Fibroblast of mammary gland (primary cell): ENCODE data around the gene ZDHHC11.

Source experiments
- DNase-seq: peaks from one replicate; pipeline ENCODE4 v3.0.0-alpha.2; 2010; ENCODE audit warnings: low read depth
- H3K4me3 ChIP-seq: 2 replicates; pipeline ENCODE4 v1.5.1; 2011; ENCODE audit warnings: low read depth, mild to moderate bottlenecking, low read length, moderate library complexity; ENCODE audit not compliant: control insufficient read depth
- TF ChIP-seq, protein P1 (sequence below): conservative IDR thresholded peaks from 2 replicates; pipeline ENCODE4 v1.5.1; 2011; ENCODE audit warnings: low read depth, low read length, inconsistent platforms; ENCODE audit not compliant: control insufficient read depth, insufficient read depth

The ZDHHC11 gene

DNA sequence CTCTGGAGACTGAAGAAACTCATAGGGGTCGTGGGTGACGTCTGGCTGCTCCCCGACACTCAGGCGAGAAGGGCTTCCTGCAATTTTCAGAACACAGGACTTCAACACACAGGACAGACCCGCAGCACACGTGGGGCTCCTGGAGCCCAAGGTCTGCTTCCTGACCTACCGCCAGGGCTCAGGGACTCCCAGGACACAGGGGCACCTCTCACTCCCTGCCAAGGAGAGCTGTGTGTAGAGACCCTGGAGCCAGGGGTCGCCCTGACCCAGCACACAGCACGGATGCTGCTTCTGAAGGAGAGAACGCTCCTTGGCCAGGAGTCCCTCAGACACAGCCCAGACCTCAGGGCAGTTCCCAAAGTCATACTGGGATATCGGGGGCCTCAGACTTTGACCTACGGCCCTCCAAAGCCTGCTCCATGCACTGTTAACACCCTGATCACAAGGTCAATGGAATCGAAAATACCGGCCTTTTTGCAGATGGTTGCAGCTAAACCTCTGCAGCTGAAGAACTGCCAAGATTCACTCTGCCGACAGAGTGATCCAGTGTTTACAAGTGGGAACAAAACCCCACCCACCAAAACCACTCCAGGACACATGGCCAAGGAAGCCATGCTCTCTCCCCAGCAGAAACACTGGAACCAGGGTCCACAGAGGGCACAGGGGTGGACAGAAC lies 13.8 kb upstream of the ZDHHC11 start:
- peak; percentile 34 for DNase-seq
- TF ChIP-seq, protein P1, sequence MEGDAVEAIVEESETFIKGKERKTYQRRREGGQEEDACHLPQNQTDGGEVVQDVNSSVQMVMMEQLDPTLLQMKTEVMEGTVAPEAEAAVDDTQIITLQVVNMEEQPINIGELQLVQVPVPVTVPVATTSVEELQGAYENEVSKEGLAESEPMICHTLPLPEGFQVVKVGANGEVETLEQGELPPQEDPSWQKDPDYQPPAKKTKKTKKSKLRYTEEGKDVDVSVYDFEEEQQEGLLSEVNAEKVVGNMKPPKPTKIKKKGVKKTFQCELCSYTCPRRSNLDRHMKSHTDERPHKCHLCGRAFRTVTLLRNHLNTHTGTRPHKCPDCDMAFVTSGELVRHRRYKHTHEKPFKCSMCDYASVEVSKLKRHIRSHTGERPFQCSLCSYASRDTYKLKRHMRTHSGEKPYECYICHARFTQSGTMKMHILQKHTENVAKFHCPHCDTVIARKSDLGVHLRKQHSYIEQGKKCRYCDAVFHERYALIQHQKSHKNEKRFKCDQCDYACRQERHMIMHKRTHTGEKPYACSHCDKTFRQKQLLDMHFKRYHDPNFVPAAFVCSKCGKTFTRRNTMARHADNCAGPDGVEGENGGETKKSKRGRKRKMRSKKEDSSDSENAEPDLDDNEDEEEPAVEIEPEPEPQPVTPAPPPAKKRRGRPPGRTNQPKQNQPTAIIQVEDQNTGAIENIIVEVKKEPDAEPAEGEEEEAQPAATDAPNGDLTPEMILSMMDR, result no peak
- no peak overlapping the region for H3K4me3 ChIP-seq

DNA sequence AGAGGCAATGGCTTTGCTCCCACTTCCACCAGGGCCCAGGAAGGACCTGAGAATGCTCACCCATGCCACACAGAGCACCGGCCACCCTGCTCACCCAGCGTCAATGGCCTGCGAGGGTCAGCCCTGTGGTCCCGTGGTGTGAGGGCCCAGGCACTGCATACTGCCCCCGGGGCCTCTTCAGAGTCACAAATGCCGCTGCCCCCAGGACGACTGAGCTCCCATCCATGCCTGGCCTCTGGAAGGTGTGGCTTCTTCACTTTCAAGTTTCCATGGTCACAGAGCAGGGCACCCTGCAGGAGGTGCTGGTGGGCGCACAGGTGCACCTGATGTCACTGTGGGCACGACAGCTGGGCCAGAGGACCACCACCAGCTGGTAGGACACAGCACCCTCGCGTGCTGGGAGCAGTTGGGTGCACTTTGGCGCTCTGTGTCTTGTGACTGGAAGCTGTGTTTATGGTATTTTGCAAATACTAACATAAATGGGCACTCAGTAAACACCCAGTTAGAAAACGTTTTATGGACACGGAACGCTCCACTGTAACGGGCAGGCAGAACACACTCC lies 12.5 kb upstream of the ZDHHC11 start:
- TF ChIP-seq, protein P1, result no peak
- DNase-seq, result no peak
- no peak overlapping the region for H3K4me3 ChIP-seq

- H3K4me3 ChIP-seq, result no peak overlapping the region
- TF ChIP-seq, protein P1, result no peak
- DNase-seq, result peak; percentile 18
Observed at GRCh38 chr5:862367-863243, 11.8 kb upstream of the ZDHHC11 start.

DNA sequence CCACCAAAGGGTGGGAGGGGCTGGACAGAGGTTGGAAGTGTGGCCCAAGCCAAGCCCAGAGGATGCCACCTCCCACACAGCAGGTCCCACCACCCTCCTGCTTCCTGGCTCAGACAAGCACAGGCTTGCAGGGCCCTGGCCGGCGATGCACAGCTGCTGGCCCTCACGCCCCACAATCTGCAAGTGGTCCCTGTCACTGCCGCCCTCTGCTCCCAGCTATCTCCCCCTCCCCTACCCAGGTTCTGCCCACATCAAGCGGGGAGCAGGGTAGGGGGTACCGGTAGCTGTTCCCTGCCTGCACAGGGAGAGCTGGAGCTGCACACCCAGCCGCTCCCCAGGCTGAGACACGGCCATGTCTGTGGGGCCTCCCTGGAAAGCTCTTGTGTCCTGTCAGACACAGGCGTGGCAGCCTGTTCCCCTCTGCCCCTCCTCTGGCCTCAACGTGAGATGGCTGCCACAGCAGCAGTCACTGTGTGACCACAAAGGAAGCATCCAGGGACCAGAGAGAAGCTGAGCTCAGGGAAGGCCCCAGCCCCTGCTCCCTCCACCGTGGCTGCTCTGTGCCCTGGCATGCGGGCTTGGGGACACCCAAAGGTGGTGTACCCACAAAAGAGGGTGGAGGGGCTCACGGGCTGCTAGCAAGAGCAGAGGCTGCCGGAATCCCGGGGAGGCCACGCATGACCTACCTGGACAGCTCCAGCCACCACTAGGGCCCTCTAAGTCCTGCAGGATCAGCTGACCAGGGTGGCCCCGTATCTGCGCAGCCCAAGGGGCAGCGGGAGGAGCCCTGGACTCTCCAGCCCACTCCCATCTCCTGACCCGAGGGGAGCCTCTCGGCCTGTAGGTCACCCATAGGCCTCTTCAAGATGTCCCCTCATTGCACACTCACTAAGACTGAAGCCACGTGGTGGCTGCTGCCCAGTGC lies 10.9 kb upstream of the ZDHHC11 start:
- no peak overlapping the region for H3K4me3 ChIP-seq
- DNase-seq, result no peak
- TF ChIP-seq, protein P1, result no peak

DNA sequence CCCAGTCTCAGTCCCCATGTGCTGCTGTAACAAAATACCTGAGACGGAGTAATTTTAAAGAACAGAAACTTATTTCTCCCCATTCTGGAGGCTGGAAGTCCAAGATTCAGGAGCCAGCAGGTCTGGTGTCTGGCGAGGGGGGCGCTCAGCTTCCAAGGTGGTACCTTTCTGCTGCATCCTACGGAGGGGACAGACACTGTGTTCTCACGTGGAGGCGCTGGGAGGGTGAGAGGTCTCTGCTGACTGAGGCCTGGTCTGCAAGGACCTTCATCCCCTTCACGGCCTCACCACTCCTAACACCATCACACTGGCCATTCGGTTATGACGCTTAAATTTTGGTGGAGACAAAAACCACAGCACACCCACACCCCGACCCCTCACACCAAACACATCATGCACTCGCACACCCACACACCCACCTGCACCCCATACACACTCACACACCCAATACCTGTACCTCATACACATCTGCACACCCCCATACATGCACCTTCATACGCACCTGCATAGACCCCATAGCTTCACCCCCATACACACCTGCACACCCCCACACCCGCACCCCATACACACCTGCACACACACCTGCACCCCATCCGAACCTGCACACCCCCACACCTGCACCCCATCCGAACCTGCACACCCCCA lies 9.8 kb upstream of the ZDHHC11 start:
- DNase-seq, result no peak
- TF ChIP-seq, protein P1, result no peak

More for the DNA sequence above, 9.8 kb upstream of the ZDHHC11 start:
- no peak overlapping the region for H3K4me3 ChIP-seq
